ENCODE results near the gene PAX2.
"Not testable (repeated sequence)": the region's sequence is repeated elsewhere in the genome, so short reads cannot be mapped to it uniquely, and the experiment has no call there.

PAX2 gene

GRCh38 chr10:100744987-100745881 lies at the start of gene PAX2:
Gene PAX2 (plus strand): TSS chr10:100745582. CDS start chr10:100746261, 679 bp downstream.
- DNase-seq: no peak

DNA sequence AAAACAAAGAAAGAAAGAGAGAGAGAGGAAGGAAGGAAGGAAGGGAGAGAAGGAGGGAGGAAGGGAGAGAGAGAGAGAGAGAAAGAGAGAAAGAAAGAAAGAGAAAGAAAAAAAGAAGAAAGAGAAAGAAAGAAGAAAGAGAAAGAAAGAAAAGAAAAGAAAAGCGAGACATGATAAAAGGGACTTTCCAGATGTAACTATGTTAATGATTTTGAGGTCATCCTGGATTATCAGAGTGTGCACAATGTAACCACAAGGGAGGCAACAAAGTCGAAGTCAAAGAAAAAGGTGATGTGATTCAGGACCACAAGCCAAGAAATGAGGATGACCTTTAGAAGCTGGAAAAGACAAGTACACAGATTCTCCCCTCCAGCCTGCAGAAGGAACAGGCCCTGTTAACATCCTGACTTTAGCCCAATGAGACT lies 48.9 kb upstream of the PAX2 start:
- DNase-seq: no peak

DNA sequence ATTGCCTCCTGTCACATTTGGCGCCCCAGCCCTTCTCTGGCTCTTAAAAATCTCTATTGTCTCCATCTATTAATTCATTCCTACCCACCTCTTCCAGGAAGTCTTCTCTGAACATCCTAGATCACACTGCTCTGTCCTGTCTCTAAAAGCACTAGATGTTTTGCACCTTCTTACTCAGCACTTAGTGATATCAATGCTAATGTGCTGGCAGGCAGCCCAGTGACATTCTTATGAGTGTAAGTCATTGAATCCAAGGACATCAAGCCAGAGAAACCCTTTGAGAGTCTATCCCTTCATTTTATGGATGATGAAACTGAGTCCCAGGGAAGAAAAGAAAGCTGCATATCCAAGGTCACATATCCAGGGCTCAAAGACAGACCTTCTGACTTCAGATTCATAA lies 48.3 kb upstream of the PAX2 start:
- DNase-seq: no peak

GRCh38 chr10:100697631-100698030 lies 47.8 kb upstream of the PAX2 start:
- DNase-seq: no peak

DNA sequence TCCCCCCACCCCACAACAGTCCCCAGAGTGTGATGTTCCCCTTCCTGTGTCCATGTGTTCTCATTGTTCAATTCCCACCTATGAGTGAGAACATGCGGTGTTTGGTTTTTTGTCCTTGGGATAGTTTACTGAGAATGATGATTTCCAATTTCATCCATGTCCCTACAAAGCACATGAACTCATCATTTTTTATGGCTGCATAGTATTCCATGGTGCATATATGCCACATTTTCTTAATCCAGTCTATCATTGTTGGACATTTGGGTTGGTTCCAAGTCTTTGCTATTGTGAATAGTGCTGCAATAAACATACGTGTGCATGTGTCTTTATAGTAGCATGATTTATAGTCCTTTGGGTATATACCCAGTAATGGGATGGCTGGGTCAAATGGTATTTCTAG lies 43.7 kb upstream of the PAX2 start:
- DNase-seq: not testable (repeated sequence)

GRCh38 chr10:100705139-100705538 lies 40.2 kb upstream of the PAX2 start:
- no peak for DNase-seq

DNA sequence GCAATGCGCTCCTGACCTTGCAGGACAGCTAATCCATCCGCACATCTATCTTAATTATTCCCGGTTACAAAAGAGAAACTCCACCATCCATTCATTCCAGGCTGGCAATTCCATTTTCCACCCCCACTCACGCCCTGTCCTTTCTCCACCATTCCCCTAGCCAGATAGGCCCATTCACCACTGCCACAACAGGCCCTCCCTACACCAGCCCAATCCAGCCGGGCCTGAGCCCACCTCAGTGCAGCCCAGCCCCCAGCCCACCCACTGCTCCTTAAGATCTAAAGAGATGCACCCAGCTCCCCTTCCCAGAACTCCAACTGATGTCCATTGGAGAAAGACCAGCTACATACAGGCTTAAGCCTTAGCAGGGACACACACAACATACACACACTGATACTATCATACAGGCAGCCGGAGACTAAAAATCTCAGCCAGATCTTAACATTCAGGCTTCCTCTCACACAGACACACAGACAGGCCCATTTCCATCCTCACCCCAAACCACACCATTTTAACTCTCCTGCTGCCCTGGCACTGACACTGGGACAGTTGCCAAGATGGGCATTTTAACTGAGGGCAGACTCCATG lies 38.0 kb upstream of the PAX2 start:
- no peak for DNase-seq

GRCh38 chr10:100709146-100710082 lies 36.0 kb upstream of the PAX2 start:
- no peak for DNase-seq

GRCh38 chr10:100710151-100710871 lies 35.1 kb upstream of the PAX2 start:
- no peak for DNase-seq

DNA sequence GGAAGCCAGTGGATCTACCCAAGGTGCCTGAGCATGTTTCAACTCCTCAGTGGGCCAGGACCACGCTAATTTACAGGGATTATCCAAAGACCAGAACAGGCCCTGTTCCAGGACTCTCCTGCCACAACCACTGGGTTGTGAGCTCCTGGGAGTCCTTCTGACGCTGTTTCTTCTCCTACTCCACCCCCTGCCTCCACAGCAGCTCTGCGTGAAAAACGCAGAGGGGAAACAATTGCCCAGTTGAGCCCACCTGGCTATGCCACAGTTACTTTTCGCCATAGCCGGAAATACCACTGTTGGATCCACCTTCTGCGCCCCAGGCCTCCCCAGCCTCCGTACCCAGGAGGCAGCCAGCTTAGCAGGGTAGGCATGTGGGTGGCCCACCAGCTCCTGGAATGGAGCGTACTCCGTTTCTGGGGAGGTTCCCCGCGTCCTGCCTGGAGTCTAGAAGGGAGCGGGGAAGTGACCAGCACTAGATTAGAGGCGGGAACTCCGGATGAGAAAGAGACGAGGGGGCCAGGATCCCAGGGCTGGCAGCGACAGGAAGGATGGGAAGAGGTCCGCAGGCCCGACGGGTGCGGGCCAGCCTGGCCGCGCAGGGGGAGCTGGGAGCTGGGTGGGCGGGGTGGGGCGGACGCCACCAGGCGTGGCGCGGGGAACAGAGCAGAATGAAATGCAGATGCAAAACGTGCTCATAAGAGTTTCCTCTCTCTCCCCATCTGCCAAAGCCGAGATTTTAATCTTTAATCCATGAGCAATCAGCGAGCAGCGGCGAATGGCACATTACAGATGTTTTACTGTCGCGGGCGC lies 32.1 kb upstream of the PAX2 start:
- no peak for DNase-seq

- no peak for DNase-seq
Measured at GRCh38 chr10:100713859-100714565, 31.4 kb upstream of the PAX2 start.

- no peak for DNase-seq
Measured at GRCh38 chr10:100714566-100714950, 30.8 kb upstream of the PAX2 start.

DNA sequence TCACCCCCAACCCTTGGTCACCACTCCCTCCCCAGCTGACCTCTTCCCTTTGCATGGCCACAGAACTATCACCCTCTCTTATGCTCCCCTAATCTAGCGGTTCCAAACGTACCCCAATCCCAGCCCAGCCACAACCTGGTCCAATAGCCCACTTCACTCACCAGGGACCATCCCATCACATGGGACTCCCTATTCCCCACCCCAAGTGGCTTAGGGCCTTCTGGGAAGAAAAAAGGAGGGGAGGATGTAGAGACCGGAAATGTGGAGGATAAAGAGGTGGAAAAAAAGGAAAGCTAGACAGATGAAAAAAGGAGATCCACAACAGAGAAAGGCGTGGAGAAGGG lies 30.3 kb upstream of the PAX2 start:
- no peak for DNase-seq

GRCh38 chr10:100715445-100716385 lies 29.7 kb upstream of the PAX2 start:
- DNase-seq: no peak

DNA sequence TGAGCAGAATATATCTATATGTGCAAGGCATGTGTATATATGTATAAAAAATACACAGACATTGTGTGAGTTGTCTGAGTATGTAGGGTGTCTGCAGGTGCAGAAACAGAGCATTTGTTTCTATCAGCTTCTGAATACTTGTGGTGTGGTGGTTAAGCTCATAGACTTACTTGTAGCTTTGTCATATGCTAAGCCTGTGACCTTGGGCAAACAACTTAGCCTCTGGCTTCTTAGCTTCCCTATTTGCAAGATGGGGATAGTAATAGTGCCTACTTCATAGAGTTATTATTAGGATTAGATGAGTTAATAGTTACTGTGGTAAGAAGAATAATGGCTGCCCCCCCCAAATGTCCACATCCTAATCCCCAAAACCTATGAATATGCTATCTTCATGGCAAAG lies 28.2 kb upstream of the PAX2 start:
- DNase-seq: no peak

- no peak for DNase-seq
Measured at GRCh38 chr10:100718197-100718742, 27.1 kb upstream of the PAX2 start.

GRCh38 chr10:100723180-100723579 lies 22.2 kb upstream of the PAX2 start:
- DNase-seq: no peak

DNA sequence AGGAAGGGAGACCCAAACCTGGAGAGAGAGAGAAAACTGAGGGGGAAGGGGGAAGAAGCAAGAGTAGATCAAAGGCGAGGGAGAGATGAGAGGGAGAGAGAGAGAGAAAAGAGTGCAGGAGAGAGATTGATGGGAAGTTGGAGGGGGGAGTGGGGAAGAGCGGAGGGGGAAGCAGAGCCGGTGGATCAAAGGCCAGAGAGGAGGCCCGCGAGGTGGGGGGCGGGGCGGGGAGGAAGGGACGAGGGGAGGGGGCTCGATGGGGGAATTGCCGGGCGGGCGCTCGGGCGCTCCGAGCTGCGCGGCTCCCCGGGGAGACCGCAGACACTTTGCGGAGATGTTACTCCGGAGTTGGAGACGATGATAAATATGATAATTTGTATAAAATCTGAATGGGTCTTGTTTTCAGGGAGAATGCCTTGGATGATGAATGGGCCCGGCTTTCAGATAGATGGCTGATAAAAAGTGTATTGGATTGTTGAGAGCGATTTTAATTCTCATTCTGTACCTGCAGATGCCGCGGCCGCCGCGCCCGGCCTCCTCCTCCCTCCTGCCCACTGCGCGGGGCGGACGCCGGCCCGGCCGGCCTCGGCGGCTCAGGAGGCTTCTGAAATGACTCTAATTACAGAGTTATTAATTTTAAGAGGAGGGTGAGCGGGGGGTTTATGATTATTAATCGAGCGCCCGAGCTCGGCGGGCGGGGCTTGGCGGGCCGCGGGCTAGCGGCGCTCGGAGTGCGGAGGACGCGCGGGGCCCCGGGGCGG lies 21.4 kb upstream of the PAX2 start:
- no peak for DNase-seq

DNA sequence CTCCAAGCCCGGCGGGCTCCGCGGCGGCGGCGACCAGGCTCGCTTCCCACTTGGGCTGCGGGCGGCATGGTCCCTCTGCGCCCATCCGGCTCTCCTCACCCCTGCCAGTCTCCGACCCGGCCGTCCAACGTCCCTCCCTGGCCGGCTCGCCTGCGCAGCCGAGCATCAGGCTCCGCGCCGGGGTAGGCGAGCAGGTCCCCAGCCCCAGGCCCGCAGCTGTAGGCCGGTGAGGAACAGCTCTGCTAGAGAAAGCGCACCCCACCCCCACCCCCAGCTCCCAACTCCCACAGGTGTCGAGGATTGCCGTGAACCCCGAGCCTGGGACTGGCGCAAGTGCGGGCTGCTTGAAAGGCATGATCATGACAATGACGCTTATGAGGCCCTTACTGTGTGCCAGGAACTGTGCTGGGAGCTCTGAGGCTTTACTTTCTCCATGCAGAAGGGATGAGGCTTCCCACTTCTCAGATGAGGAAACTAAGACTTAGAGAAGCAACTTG lies 20.8 kb upstream of the PAX2 start:
- DNase-seq: no peak
